ES-I3 (cell line): ENCODE measurements around the gene CD209.
"Not testable (repeated sequence)": the region's sequence is repeated elsewhere in the genome, so short reads cannot be mapped to it uniquely, and the experiment has no call there.

ENCODE experiments used
- H3K36me3 ChIP-seq: 2 replicates; pipeline ENCODE4 v1.6.1; 2013; ENCODE audit warnings: mild to moderate bottlenecking, low read length, control low read depth, moderate library complexity; ENCODE audit not compliant: insufficient read depth
- H3K4me1 ChIP-seq: 2 replicates; pipeline ENCODE4 v1.6.1; 2013; ENCODE audit warnings: mild to moderate bottlenecking, control low read depth, low read length; ENCODE audit not compliant: insufficient read depth
- H3K9ac ChIP-seq: 2 replicates; pipeline ENCODE4 v1.6.1; 2013; ENCODE audit warnings: low read depth, mild to moderate bottlenecking, low read length, moderate library complexity
- H3K9me3 ChIP-seq: 2 replicates; pipeline ENCODE4 v1.6.1; 2013; ENCODE audit warnings: mild to moderate bottlenecking, low read length, moderate library complexity; ENCODE audit not compliant: control insufficient read depth, insufficient read depth

The CD209 gene

GRCh38 chr19:7757358-7757757, 10.0 kb upstream of the CD209 start:
- Histone ChIP-seq H3K36me3 (no peaks in the 10 kb centered on the region), H3K4me1 (no peaks in the 10 kb centered on the region), H3K9ac (no peak overlapping the region), H3K9me3 (peaks cover 5% of the 10 kb centered on the region; the same call in 1 of the 2 replicates)

GRCh38 chr19:7756258-7756657, 8.9 kb upstream of the CD209 start:
- no peak overlapping the region for H3K9ac ChIP-seq
- H3K36me3 ChIP-seq = no peaks in the 10 kb centered on the region
- H3K9me3 ChIP-seq = peaks cover 5% of the 10 kb centered on the region; the same call in 1 of the 2 replicates

GRCh38 chr19:7751157-7751783, 3.9 kb upstream of the CD209 start:
- Histone ChIP-seq H3K4me1 (no peaks in the 10 kb centered on the region), H3K36me3 (no peaks in the 10 kb centered on the region), H3K9me3 (no peaks in the 10 kb centered on the region), H3K9ac (no peak overlapping the region)

More at GRCh38 chr19:7756258-7756657, 8.9 kb upstream of the CD209 start:
- H3K4me1 ChIP-seq = no peaks in the 10 kb centered on the region

- H3K9me3 ChIP-seq = no peaks in the 10 kb centered on the region
- no peaks in the 10 kb centered on the region for H3K36me3 ChIP-seq
- H3K4me1 ChIP-seq = no peaks in the 10 kb centered on the region
- H3K9ac ChIP-seq = no peak overlapping the region
Measured at GRCh38 chr19:7748756-7749155, 1.4 kb upstream of the CD209 start.

GRCh38 chr19:7748171-7748570, 837 bp upstream of the CD209 start:
- Histone ChIP-seq H3K36me3 (no peaks in the 10 kb centered on the region), H3K4me1 (no peaks in the 10 kb centered on the region), H3K9ac (no peak overlapping the region), H3K9me3 (no peaks in the 10 kb centered on the region)

GRCh38 chr19:7746306-7746705, 1.0 kb downstream of the CD209 start:
- H3K9ac ChIP-seq, H3K4me1 ChIP-seq: not testable (repeated sequence)

GRCh38 chr19:7744871-7745650, 2.3 kb downstream of the CD209 start:
- Histone ChIP-seq H3K9me3 (no peaks in the 10 kb centered on the region), H3K4me1 (no peaks in the 10 kb centered on the region), H3K9ac (no peak overlapping the region), H3K36me3 (no peaks in the 10 kb centered on the region)

More at GRCh38 chr19:7746306-7746705, 1.0 kb downstream of the CD209 start:
- H3K36me3 ChIP-seq, H3K9me3 ChIP-seq: not testable (repeated sequence)

- Histone ChIP-seq H3K36me3 (no peaks in the 10 kb centered on the region), H3K9ac (no peak overlapping the region), H3K4me1 (no peaks in the 10 kb centered on the region), H3K9me3 (no peaks in the 10 kb centered on the region)
Measured at GRCh38 chr19:7744199-7744786, 3.0 kb downstream of the CD209 start.

GRCh38 chr19:7743425-7743841, 3.9 kb downstream of the CD209 start:
- H3K9me3 ChIP-seq = no peaks in the 10 kb centered on the region
- no peak overlapping the region for H3K9ac ChIP-seq
- H3K36me3 ChIP-seq = no peaks in the 10 kb centered on the region
- H3K4me1 ChIP-seq = no peaks in the 10 kb centered on the region

GRCh38 chr19:7742991-7743390, 4.3 kb downstream of the CD209 start:
- H3K36me3 ChIP-seq = no peaks in the 10 kb centered on the region
- H3K9me3 ChIP-seq = no peaks in the 10 kb centered on the region
- no peaks in the 10 kb centered on the region for H3K4me1 ChIP-seq
- no peak overlapping the region for H3K9ac ChIP-seq

- Histone ChIP-seq H3K4me1 (no peaks in the 10 kb centered on the region), H3K9ac (no peak overlapping the region), H3K36me3 (no peaks in the 10 kb centered on the region), H3K9me3 (no peaks in the 10 kb centered on the region)
Measured at GRCh38 chr19:7742575-7742974, 4.8 kb downstream of the CD209 start.

- Histone ChIP-seq H3K4me1 (no peaks in the 10 kb centered on the region), H3K36me3 (no peaks in the 10 kb centered on the region), H3K9ac (no peak overlapping the region), H3K9me3 (no peaks in the 10 kb centered on the region)
Measured at GRCh38 chr19:7740682-7741054, 6.7 kb downstream of the CD209 start.

- Histone ChIP-seq H3K9me3 (no peaks in the 10 kb centered on the region), H3K4me1 (no peaks in the 10 kb centered on the region), H3K9ac (no peak overlapping the region), H3K36me3 (no peaks in the 10 kb centered on the region)
Measured at GRCh38 chr19:7739801-7740681, 7.3 kb downstream of the CD209 start.

- Histone ChIP-seq H3K9ac (no peak overlapping the region), H3K4me1 (no peaks in the 10 kb centered on the region), H3K9me3 (no peaks in the 10 kb centered on the region), H3K36me3 (no peaks in the 10 kb centered on the region)
Measured at GRCh38 chr19:7739211-7739755, 8.1 kb downstream of the CD209 start.
